Ishikawa (cell line): ENCODE measurements around the gene FGR.

ENCODE experiments used
- CEBPB ChIP-seq: IDR thresholded peaks from 2 replicates; pipeline ENCODE4 v1.6.1; 2012
- CREB1 ChIP-seq: IDR thresholded peaks from 2 replicates; pipeline ENCODE4 v1.6.1; 2012; ENCODE audit warnings: low read depth
- EGR1 ChIP-seq: IDR thresholded peaks from 2 replicates; pipeline ENCODE4 v1.6.1; 2012
- EP300 ChIP-seq: IDR thresholded peaks from 2 replicates; pipeline ENCODE4 v1.6.1; 2012; ENCODE audit warnings: borderline replicate concordance
- FOXM1 ChIP-seq: IDR thresholded peaks from 2 replicates; pipeline ENCODE4 v1.6.1; 2012; ENCODE audit warnings: low read depth, borderline replicate concordance
- NFIC ChIP-seq: IDR thresholded peaks from 2 replicates; pipeline ENCODE4 v1.6.1; 2012
- RAD21 ChIP-seq: IDR thresholded peaks from 2 replicates; pipeline ENCODE4 v1.6.1; 2012; ENCODE audit warnings: low read depth
- TAF1 ChIP-seq: IDR thresholded peaks from 2 replicates; pipeline ENCODE4 v1.6.1; 2012; ENCODE audit warnings: low read depth, mild to moderate bottlenecking
- TCF12 ChIP-seq: IDR thresholded peaks from 2 replicates; pipeline ENCODE4 v1.6.1; 2012; ENCODE audit warnings: low read depth
- TEAD4 ChIP-seq: IDR thresholded peaks from 2 replicates; pipeline ENCODE4 v1.6.1; 2012
- YY1 ChIP-seq: IDR thresholded peaks from 2 replicates; pipeline ENCODE4 v1.6.1; 2012; ENCODE audit warnings: low read depth
- ZBTB7A ChIP-seq: IDR thresholded peaks from 2 replicates; pipeline ENCODE4 v1.6.1; 2012; ENCODE audit warnings: low read depth
- TF ChIP-seq, protein P1 (sequence below): IDR thresholded peaks from 2 replicates; pipeline ENCODE4 v1.6.1; 2012
- TF ChIP-seq, protein P2 (sequence below): IDR thresholded peaks from 2 replicates; pipeline ENCODE4 v1.6.1; 2012
- TF ChIP-seq, protein P3 (sequence below): IDR thresholded peaks from 2 replicates; pipeline ENCODE4 v1.6.1; 2012; ENCODE audit warnings: low read depth, mild to moderate bottlenecking

FGR gene

GRCh38 chr1:27602462-27603308 is 32.3 kb downstream of the FGR start:
- 0 out of 2 replicates have a peak, but pooled peaks have one; percentile 4 for TF ChIP-seq TEAD4
- TF ChIP-seq, protein P1, sequence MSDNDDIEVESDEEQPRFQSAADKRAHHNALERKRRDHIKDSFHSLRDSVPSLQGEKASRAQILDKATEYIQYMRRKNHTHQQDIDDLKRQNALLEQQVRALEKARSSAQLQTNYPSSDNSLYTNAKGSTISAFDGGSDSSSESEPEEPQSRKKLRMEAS, result no peak

- TF ChIP-seq RAD21, result peak; percentile 9; the same call in 1 of the 2 replicates
- TF ChIP-seq CREB1, result no peak
- peak; percentile 54 for TF ChIP-seq NFIC
- no peak for TF ChIP-seq CEBPB
- peak; percentile 53 for TF ChIP-seq EP300
- 0 out of 2 replicates have a peak, but pooled peaks have one; percentile 10 for TF ChIP-seq YY1
- TF ChIP-seq TCF12, result peak; percentile 64
- TF ChIP-seq, protein P2, sequence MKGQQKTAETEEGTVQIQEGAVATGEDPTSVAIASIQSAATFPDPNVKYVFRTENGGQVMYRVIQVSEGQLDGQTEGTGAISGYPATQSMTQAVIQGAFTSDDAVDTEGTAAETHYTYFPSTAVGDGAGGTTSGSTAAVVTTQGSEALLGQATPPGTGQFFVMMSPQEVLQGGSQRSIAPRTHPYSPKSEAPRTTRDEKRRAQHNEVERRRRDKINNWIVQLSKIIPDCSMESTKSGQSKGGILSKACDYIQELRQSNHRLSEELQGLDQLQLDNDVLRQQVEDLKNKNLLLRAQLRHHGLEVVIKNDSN, result no peak
- TF ChIP-seq, protein P1, result peak; percentile 83
- peak; percentile 84 for TF ChIP-seq EGR1
- TF ChIP-seq TAF1, result peak; percentile 20; the same call in 1 of the 2 replicates
- peak; percentile 91 for TF ChIP-seq ZBTB7A
Observed at GRCh38 chr1:27601771-27602461, 33.1 kb downstream of the FGR start.

DNA sequence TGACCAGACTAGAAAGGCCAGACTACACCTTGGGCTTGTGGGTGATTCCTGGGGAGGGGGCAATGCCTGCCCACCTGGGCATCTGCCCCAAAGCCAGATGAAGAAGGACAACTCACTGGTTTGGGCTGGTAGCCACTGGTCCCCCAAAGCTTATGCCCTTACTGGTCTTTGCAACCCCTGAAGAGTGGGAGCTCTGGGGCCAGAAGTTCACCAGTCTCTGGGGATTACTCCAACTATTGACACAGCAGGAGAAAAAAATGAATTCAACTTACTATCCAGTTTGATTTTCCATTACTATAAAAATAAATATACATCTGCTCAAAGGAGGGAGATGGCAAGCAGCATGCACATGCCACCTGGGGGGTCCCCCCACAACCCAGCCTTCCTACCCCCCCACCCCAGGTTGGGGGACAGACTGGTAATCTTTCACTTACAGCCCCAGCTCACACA is 33.6 kb downstream of the FGR start:
- no peak for TF ChIP-seq YY1
- TF ChIP-seq CREB1, result no peak
- TF ChIP-seq, protein P1, result no peak
- TF ChIP-seq FOXM1, result no peak
- no peak for TF ChIP-seq NFIC

DNA sequence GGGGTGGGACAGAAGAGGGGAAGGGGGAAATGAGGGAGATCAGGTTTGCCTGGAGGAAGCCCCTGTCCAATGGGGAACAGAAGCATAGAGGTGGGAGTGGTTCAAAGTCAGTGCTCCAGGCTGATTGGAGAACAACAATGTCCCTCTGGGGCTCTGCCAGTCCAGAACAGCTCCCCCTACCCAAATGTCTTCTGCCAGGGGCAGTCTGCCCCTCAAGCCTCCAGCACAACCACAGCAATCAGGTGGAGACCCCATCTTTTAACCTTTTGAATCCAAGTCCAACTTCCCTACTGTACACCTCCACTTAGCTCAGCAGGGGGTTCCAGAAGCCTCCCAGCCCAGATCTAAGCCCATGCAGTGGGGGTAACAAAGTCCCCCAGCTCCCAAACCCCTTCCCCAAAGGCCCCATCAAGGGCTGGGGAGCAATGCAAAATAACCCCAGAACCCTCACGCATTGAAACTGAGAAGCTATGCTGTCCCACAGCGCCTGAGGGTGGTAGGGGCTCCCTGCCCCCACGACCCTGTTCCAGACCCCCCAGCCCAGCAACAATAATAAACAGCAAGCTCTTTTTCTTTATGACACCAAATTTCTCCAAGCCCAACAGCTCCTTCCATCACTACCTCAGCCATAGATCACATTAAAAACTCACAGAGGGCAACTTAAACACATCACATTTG is 34.3 kb downstream of the FGR start:
- TF ChIP-seq EP300, result no peak
- TF ChIP-seq CEBPB, result no peak
- TF ChIP-seq, protein P2, result no peak
- TF ChIP-seq RAD21, result no peak
- TF ChIP-seq, protein P3, sequence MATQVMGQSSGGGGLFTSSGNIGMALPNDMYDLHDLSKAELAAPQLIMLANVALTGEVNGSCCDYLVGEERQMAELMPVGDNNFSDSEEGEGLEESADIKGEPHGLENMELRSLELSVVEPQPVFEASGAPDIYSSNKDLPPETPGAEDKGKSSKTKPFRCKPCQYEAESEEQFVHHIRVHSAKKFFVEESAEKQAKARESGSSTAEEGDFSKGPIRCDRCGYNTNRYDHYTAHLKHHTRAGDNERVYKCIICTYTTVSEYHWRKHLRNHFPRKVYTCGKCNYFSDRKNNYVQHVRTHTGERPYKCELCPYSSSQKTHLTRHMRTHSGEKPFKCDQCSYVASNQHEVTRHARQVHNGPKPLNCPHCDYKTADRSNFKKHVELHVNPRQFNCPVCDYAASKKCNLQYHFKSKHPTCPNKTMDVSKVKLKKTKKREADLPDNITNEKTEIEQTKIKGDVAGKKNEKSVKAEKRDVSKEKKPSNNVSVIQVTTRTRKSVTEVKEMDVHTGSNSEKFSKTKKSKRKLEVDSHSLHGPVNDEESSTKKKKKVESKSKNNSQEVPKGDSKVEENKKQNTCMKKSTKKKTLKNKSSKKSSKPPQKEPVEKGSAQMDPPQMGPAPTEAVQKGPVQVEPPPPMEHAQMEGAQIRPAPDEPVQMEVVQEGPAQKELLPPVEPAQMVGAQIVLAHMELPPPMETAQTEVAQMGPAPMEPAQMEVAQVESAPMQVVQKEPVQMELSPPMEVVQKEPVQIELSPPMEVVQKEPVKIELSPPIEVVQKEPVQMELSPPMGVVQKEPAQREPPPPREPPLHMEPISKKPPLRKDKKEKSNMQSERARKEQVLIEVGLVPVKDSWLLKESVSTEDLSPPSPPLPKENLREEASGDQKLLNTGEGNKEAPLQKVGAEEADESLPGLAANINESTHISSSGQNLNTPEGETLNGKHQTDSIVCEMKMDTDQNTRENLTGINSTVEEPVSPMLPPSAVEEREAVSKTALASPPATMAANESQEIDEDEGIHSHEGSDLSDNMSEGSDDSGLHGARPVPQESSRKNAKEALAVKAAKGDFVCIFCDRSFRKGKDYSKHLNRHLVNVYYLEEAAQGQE, result no peak
- no peak for TF ChIP-seq CREB1
- TF ChIP-seq, protein P1, result no peak
- TF ChIP-seq YY1, result no peak
- no peak for TF ChIP-seq TEAD4
- TF ChIP-seq ZBTB7A, result no peak
- TF ChIP-seq TAF1, result no peak
- TF ChIP-seq NFIC, result no peak
- no peak for TF ChIP-seq EGR1
- no peak for TF ChIP-seq TCF12
- no peak for TF ChIP-seq FOXM1

DNA sequence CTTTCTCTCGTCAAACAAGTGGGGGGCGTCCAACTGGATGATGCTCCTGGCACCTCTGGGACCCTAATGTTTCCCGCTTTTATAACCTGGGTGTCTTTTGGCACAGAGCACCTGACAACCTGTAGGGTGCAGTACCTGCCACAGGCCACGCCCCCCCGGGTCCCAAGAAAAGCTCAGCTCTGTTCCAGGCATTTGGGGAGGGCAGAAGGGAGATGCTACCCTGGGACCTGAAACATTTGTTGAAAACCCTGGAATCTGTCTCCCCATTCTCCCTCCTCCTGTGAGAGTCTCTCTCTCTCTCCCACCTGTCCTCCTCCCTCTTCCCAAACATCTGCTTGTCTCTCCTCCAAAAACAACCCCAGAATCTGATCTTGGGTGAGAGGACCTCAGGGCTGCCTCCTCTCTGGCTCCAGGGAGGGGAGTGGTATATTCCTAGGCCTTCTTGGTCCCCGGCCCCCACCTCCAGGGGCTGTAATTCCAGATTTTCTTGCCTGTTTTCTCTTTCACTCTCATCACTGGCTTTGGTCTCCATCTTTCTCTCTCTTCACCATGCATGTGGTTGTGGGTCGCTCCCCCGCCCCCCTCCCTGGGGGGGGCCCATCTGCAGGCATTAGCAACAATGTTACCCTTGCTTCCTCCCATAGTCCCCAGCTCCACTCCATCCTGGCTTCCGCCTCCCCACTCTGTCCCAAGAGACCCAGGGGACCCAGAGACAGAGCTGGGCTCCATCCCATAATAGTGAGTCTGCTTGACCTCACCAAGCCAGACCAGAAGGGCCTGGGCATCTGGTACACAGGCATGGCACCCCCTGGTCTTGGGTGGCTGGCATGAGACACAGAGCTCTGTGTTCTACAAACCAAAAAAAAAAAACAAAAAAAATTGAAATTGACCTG is 35.1 kb downstream of the FGR start:
- 0 out of 2 replicates have a peak, but pooled peaks have one; percentile 2 for TF ChIP-seq RAD21
- TF ChIP-seq, protein P2, result no peak
